HL-60 (cell line): ENCODE data around the gene CNOT8.

Experiments used
- GABPA ChIP-seq: IDR thresholded peaks from 2 replicates; pipeline ENCODE4 v1.6.1; 2012; ENCODE audit warnings: low read depth
- POLR2AphosphoS5 ChIP-seq: IDR thresholded peaks from 2 replicates; pipeline ENCODE4 v1.6.1; 2012; ENCODE audit warnings: low read depth
- TF ChIP-seq, protein P1 (sequence below): IDR thresholded peaks from one replicate; pipeline ENCODE4 v1.5.1; 2011; ENCODE audit warnings: low read length, control low read depth, inconsistent platforms; ENCODE audit not compliant: insufficient read depth

DNA sequence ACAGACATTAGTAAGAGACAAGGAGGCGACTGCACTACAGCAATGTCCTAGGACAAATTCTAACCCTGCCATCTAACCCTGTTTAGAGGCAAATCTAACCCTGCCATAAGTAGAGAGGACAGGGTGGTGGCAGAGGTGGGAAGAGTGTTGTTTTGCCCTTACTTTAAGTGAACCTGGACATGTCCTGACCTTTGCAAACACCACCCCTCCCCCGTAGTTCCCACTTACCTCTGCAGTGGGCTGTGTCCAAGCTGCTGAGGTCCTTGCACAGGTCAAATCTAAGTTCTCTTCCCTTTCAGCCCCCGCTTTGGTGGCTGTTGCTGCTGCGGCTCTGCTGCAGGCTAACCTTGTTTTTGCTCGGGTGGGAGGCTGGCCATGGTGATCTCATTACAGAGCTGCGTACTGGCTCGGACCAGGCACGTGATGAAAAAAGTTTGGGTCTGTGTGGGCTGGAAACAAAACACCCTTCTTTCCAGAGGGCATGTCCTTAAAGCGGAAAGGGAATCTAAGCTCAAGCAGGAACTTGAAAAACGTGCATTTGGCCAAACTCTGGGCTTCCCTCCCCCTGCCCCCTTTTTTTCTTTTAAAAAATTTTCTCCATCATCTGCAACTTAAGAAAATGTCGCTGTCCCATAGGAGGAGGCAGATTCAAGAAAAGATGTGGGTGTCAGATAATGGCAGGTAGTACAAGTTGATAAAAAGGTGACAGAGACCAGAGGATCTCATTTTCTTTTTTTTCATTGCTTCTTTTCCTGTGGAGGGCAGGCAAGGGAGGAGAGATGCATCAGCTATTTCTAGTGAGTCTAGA, 8.0 kb upstream of the CNOT8 start, which contains the start of gene FAXDC2:
- TF ChIP-seq, protein P1, sequence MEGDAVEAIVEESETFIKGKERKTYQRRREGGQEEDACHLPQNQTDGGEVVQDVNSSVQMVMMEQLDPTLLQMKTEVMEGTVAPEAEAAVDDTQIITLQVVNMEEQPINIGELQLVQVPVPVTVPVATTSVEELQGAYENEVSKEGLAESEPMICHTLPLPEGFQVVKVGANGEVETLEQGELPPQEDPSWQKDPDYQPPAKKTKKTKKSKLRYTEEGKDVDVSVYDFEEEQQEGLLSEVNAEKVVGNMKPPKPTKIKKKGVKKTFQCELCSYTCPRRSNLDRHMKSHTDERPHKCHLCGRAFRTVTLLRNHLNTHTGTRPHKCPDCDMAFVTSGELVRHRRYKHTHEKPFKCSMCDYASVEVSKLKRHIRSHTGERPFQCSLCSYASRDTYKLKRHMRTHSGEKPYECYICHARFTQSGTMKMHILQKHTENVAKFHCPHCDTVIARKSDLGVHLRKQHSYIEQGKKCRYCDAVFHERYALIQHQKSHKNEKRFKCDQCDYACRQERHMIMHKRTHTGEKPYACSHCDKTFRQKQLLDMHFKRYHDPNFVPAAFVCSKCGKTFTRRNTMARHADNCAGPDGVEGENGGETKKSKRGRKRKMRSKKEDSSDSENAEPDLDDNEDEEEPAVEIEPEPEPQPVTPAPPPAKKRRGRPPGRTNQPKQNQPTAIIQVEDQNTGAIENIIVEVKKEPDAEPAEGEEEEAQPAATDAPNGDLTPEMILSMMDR: no peak
- TF ChIP-seq GABPA (no peak), POLR2AphosphoS5 (no peak)
